Activated CD4-positive, alpha-beta T cell treated with anti-CD3 and anti-CD28 coated beads for 24 hours (primary cell): Measurements from ENCODE around the gene TENM4.

Experiments used
- DNase-seq, 2 donors: peaks; one replicate each; pipeline ENCODE4 v3.0.0-alpha.2; 2020; ENCODE audit warnings: low read depth in 2 of 2

TENM4 gene

GRCh38 chr11:79119491-79120284, 321.1 kb downstream of the TENM4 start:
- DNase-seq, result no peak

GRCh38 chr11:79117488-79117887, 323.3 kb downstream of the TENM4 start:
- DNase-seq, result no peak

GRCh38 chr11:79116600-79116999, 324.2 kb downstream of the TENM4 start:
- DNase-seq, result no peak

- DNase-seq, result no peak
Observed at GRCh38 chr11:79113054-79113690, 327.7 kb downstream of the TENM4 start.

GRCh38 chr11:79110796-79111195, 330.0 kb downstream of the TENM4 start:
- DNase-seq, result no peak

- DNase-seq, result no peak
Observed at GRCh38 chr11:79110321-79110720, 330.5 kb downstream of the TENM4 start.

GRCh38 chr11:79108851-79109250, 332.0 kb downstream of the TENM4 start:
- no peak for DNase-seq

- no peak for DNase-seq
Observed at GRCh38 chr11:79102840-79103239, 338.0 kb downstream of the TENM4 start.

GRCh38 chr11:79101656-79102055, 339.2 kb downstream of the TENM4 start:
- DNase-seq, result no peak

GRCh38 chr11:79100093-79100910, 340.5 kb downstream of the TENM4 start:
- DNase-seq, result peak in 1 of 2 donors; percentile 12

GRCh38 chr11:79098146-79098545, 342.7 kb downstream of the TENM4 start:
- DNase-seq, result no peak

GRCh38 chr11:79097246-79097875, 343.5 kb downstream of the TENM4 start:
- no peak for DNase-seq

- no peak for DNase-seq
Observed at GRCh38 chr11:79095424-79095823, 345.4 kb downstream of the TENM4 start.

- DNase-seq, result no peak
Observed at GRCh38 chr11:79094616-79095015, 346.2 kb downstream of the TENM4 start.

- DNase-seq, result no peak
Observed at GRCh38 chr11:79092791-79093353, 348.0 kb downstream of the TENM4 start.

GRCh38 chr11:79090191-79090705, 350.6 kb downstream of the TENM4 start:
- no peak for DNase-seq

GRCh38 chr11:79089601-79090000, 351.2 kb downstream of the TENM4 start:
- no peak for DNase-seq

- no peak for DNase-seq
Observed at GRCh38 chr11:79088967-79089366, 351.9 kb downstream of the TENM4 start.

- no peak for DNase-seq
Observed at GRCh38 chr11:79087961-79088318, 352.9 kb downstream of the TENM4 start.

GRCh38 chr11:79087238-79087960, 353.4 kb downstream of the TENM4 start:
- DNase-seq, result no peak

GRCh38 chr11:79086056-79086455, 354.8 kb downstream of the TENM4 start:
- no peak for DNase-seq
